Hepatocyte (in vitro differentiated cells): ENCODE results near the gene SLC26A11.
"Not testable (repeated sequence)": the region's sequence is repeated elsewhere in the genome, so short reads cannot be mapped to it uniquely, and the experiment has no call there.

Experiments
- EZH2 ChIP-seq: fragments of 200-600 bp; sonication (generic); IDR thresholded peaks from 2 replicates; pipeline ENCODE4 v1.6.1; 2016; ENCODE audit warnings: antibody characterized with exemption, mild to moderate bottlenecking, borderline replicate concordance
- EZH2phosphoT487 ChIP-seq: fragments of 200-600 bp; sonication (generic); IDR thresholded peaks from one replicate; pipeline ENCODE4 v1.6.1; 2018; ENCODE audit warnings: antibody characterized with exemption, mild to moderate bottlenecking, low read depth, moderate library complexity; ENCODE audit not compliant: unreplicated experiment, severe bottlenecking
- TF ChIP-seq, protein P1 (sequence below): fragments of 200-600 bp; sonication (generic); IDR thresholded peaks from 2 replicates; pipeline ENCODE4 v1.5.1; 2016; ENCODE audit warnings: antibody characterized with exemption, mild to moderate bottlenecking; ENCODE audit not compliant: poor library complexity

DNA sequence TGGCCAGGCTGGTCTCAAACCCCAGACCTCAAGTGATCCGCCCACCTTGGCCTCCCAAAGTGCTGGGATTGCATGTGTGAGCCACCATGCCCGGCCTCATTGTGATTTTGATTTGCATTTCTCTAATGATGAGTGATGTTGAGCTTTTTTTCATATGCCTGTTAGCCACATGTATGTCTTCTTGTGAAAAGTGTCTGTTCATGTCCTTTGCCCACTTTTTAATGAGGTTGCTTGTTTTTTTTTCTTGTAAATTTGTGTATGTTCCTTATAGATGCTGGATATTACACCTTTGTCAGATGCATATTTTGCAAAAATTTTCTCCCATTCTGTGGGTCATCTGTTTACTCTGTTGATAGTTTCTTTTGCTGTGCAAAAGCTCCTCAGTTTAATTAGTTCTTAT is 80.5 kb downstream of the SLC26A11 start:
- TF ChIP-seq, protein P1, sequence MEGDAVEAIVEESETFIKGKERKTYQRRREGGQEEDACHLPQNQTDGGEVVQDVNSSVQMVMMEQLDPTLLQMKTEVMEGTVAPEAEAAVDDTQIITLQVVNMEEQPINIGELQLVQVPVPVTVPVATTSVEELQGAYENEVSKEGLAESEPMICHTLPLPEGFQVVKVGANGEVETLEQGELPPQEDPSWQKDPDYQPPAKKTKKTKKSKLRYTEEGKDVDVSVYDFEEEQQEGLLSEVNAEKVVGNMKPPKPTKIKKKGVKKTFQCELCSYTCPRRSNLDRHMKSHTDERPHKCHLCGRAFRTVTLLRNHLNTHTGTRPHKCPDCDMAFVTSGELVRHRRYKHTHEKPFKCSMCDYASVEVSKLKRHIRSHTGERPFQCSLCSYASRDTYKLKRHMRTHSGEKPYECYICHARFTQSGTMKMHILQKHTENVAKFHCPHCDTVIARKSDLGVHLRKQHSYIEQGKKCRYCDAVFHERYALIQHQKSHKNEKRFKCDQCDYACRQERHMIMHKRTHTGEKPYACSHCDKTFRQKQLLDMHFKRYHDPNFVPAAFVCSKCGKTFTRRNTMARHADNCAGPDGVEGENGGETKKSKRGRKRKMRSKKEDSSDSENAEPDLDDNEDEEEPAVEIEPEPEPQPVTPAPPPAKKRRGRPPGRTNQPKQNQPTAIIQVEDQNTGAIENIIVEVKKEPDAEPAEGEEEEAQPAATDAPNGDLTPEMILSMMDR = not testable (repeated sequence)
- TF ChIP-seq EZH2, EZH2phosphoT487: not testable (repeated sequence)
